GM12878 (cell line): ENCODE results near the gene UACA. TPM values are rescaled to one million over a fixed set of nuclear protein-coding genes. Genes with fewer than 3 reads are reported as not detected.
"Not testable (repeated sequence)": the region's sequence is repeated elsewhere in the genome, so short reads cannot be mapped to it uniquely, and the experiment has no call there.

Source experiments
- ATAC-seq: fragments of 200-7000 bp; cut with Tn5 transposase; 3 replicates; pipeline ENCODE4 v1.9.1; 2020; ENCODE audit warnings: mild to moderate bottlenecking, moderate library complexity
- BruUV-seq: library from RNA; stranded (reverse); fragments of 400-500 nt; replicated peaks from 2 replicates; lab custom pipeline; 2021; lab: Mats Ljungman, UMichigan
- CTCF ChIA-PET: fragments of 300-600 bp; sonication (Branson Sonifier 250); formaldehyde crosslinking; extraction: SDS; loops from one replicate; lab custom pipeline; 2021; ENCODE audit warnings: inconsistent platforms; lab: Yijun Ruan, JAX
- POLR2A ChIA-PET: fragments of 350-600 bp; formaldehyde crosslinking; extraction: SDS; loops from one replicate; lab custom pipeline; 2021; ENCODE audit warnings: inconsistent platforms; lab: Charles Lee
- RAD21 ChIA-PET: fragments of 300-600 bp; sonication (Branson Sonifier 250); formaldehyde crosslinking; loops from one replicate; lab custom pipeline; 2023; ENCODE audit warnings: antibody characterized with exemption; ENCODE audit not compliant: unreplicated experiment; lab: Charles Lee
- SMC1A ChIA-PET: fragments of 300-600 bp; sonication (Branson Sonifier 250); formaldehyde crosslinking; loops from one replicate; lab custom pipeline; 2023; ENCODE audit not compliant: unreplicated experiment, uncharacterized antibody; lab: Charles Lee
- DNase-seq: peaks from one replicate; pipeline ENCODE4 v3.0.0-alpha.2; 2011; ENCODE audit warnings: low read depth, low spot score
- FAIRE-seq: peaks from 3 replicates; lab custom pipeline; 2011; peaks lifted over from hg19 to GRCh38; lab: Jason Lieb, UNC
- H2AFZ ChIP-seq: 2 replicates; pipeline ENCODE4 v1.6.0; 2011; ENCODE audit warnings: low read depth, low read length, control low read depth; ENCODE audit not compliant: control insufficient read depth
- H3K27ac ChIP-seq: 2 replicates; pipeline ENCODE4 v1.5.1; 2011; ENCODE audit warnings: control low read depth; ENCODE audit not compliant: control insufficient read depth, insufficient read depth
- H3K27me3 ChIP-seq, 2 experiments: replicated peaks in 1 of 2; 2 replicates each; pipeline versions ENCODE4 v1.6.0 to v1.6.1; 2011; ENCODE audit warnings: low read length in 1 of 2; ENCODE audit not compliant: control insufficient read depth in 2 of 2, insufficient read depth in 2 of 2
- H3K36me3 ChIP-seq, 2 experiments: 2 replicates each; pipeline ENCODE4 v1.5.1; 2011; ENCODE audit warnings: low read length in 1 of 2; ENCODE audit not compliant: control insufficient read depth in 2 of 2, insufficient read depth in 2 of 2
- H3K4me1 ChIP-seq: 2 replicates; pipeline ENCODE4 v1.6.1; 2011; ENCODE audit warnings: mild to moderate bottlenecking, low read length, moderate library complexity, mixed read lengths; ENCODE audit not compliant: control insufficient read depth, insufficient read depth
- H3K4me2 ChIP-seq: 2 replicates; pipeline ENCODE4 v1.6.0; 2011; ENCODE audit warnings: control low read depth; ENCODE audit not compliant: control insufficient read depth, insufficient read depth
- H3K4me3 ChIP-seq: fragments of 200-600 bp; sonication (generic); 2 replicates; pipeline ENCODE4 v1.5.1; 2016
- H3K79me2 ChIP-seq: 2 replicates; pipeline ENCODE4 v1.6.0; 2011; ENCODE audit warnings: low read length; ENCODE audit not compliant: control insufficient read depth, insufficient read depth
- H3K9ac ChIP-seq: 2 replicates; pipeline ENCODE4 v1.8.0; 2011; ENCODE audit warnings: low read length, control low read depth, mixed read lengths; ENCODE audit not compliant: control insufficient read depth, insufficient read depth
- H3K9me3 ChIP-seq: replicated peaks from 3 replicates; pipeline ENCODE4 v1.5.1; 2011; ENCODE audit warnings: mild to moderate bottlenecking, low read length; ENCODE audit not compliant: control insufficient read depth, insufficient read depth
- H4K20me1 ChIP-seq: 2 replicates; pipeline ENCODE4 v1.6.0; 2011; ENCODE audit not compliant: control insufficient read depth, insufficient read depth
- CHD4 ChIP-seq: fragments of 200-600 bp; sonication (generic); IDR thresholded peaks from 2 replicates; pipeline ENCODE4 v1.6.1; 2016; ENCODE audit warnings: mild to moderate bottlenecking
- KLF5 ChIP-seq: fragments of 450-650 bp; IDR thresholded peaks from 2 replicates; pipeline ENCODE4 v1.6.1; 2014; ENCODE audit warnings: mild to moderate bottlenecking; ENCODE audit not compliant: partially characterized antibody
- NFYA ChIP-seq: IDR thresholded peaks from 2 replicates; pipeline ENCODE4 v1.6.1; 2011; ENCODE audit warnings: low read depth, mild to moderate bottlenecking, low read length, improper control_type of control experiment, borderline replicate concordance
- RAD21 ChIP-seq: IDR thresholded peaks from 2 replicates; pipeline ENCODE4 v1.6.1; 2011; ENCODE audit warnings: mild to moderate bottlenecking, low read depth, low read length, moderate library complexity; ENCODE audit not compliant: insufficient read depth
- SREBF2 ChIP-seq: IDR thresholded peaks from 2 replicates; pipeline ENCODE4 v1.6.1; 2012; ENCODE audit warnings: mild to moderate bottlenecking, low read length
- ZNF207 ChIP-seq: fragments of 450-650 bp; IDR thresholded peaks from 2 replicates; pipeline ENCODE4 v1.6.1; 2014; ENCODE audit warnings: antibody characterized with exemption, mild to moderate bottlenecking, borderline replicate concordance
- ZNF24 ChIP-seq: fragments of 450-650 bp; IDR thresholded peaks from 2 replicates; pipeline ENCODE4 v1.6.1; 2017; ENCODE audit warnings: antibody characterized with exemption, mild to moderate bottlenecking
- ZNF384 ChIP-seq: IDR thresholded peaks from 2 replicates; pipeline ENCODE4 v1.6.1; 2012; ENCODE audit warnings: low read depth, mild to moderate bottlenecking, low read length, improper control_type of control experiment, borderline replicate concordance
- WGBS: methylation state at CpG from one replicate; pipeline ENCODE4 v1.1.6; 2016; ENCODE audit warnings: low lambda C conversion rate; ENCODE audit not compliant: insufficient replicate concordance, insufficient coverage; ENCODE audit errors: missing lambda C conversion rate; 5-methylcytosine and 5-hydroxymethylcytosine counted together
- in situ Hi-C: fragments of 300-500 bp; cut with MboI; formaldehyde crosslinking; loops from 9 replicates; pipeline ENCODE4 v1.14.3; 2018; ENCODE audit warnings: mixed read lengths
- intact Hi-C: fragments of 100-400 bp; cut with micrococcal nuclease; formaldehyde crosslinking; loops from one replicate; pipeline ENCODE4 v1.14.2; 2022; ENCODE audit not compliant: unreplicated experiment
- polyA plus RNA-seq, 11 experiments: library from polyadenylated mRNA; depleted of rRNA in 4 of 11; unstranded in 6 of 11; stranded (reverse) in 5 of 11; fragments of >200 nt; fragmentation: Nextera tagmentation in 4 of 11; fragmentation: Illumina TruSeq in 1 of 11; extraction: Ambion mirVana in 4 of 11; extraction: Trizol in 1 of 11; gene quantifications; 1 replicate in 1 of 11; 2 replicates in 10 of 11; pipeline versions ENCODE4 v1.2.1 to v1.2.3, GENCODE V29; 2011 to 2016; ENCODE audit warnings: inconsistent platforms in 2 of 11, missing spikeins in 2 of 11, low read depth in 1 of 11
- total RNA-seq, 4 experiments: library from RNA; depleted of rRNA in 3 of 4; stranded (reverse); fragments of >200 nt in 3 of 4; fragmentation: Illumina TruSeq in 1 of 4; extraction: Trizol in 1 of 4; gene quantifications; 2 replicates each; pipeline versions ENCODE4 v1.2.1 to v1.2.3, GENCODE V29; 2013 to 2021
- TF ChIP-seq, protein P1 (sequence below): fragments of 450-650 bp; IDR thresholded peaks from 2 replicates; pipeline ENCODE4 v1.6.1; 2017; ENCODE audit warnings: antibody characterized with exemption, mild to moderate bottlenecking, moderate library complexity
- TF ChIP-seq, protein P2 (sequence below): fragments of 450-650 bp; IDR thresholded peaks from 2 replicates; pipeline ENCODE4 v1.6.1; 2018; ENCODE audit warnings: mild to moderate bottlenecking, low read depth, moderate library complexity; ENCODE audit not compliant: partially characterized antibody
- TF ChIP-seq, protein P3 (sequence below): fragments of 450-650 bp; IDR thresholded peaks from 2 replicates; pipeline ENCODE4 v1.6.1; 2016; ENCODE audit warnings: mild to moderate bottlenecking

Gene UACA
- total and polyA plus RNA-seq, 10 of the 15 experiments (the other 5 are each of a cell fraction or from before 2014, with no cell fraction given): 0.30 to 4.0 (median 2.0) TPM

DNA sequence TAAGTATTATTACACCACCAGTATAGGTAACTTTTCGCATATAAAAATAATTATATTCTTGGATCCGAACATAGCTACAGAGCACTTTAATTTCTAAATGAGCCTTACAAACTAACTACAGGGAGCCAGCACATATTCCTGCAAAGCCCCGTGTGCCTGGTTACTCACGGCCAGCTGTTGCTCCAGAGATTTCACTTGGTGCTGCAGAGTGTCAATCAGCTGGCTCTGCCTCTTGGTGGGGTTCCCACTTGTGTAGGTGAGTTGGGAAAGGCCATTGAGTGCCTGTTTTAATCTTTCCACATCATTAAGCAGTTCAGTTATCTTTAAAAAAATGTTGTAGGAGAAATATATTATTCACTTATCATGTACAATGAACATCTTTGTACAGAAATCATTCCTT, 98.9 kb downstream of the UACA start:
- Histone ChIP-seq H3K9me3 (no peaks in the 10 kb centered on the region), H3K9ac (no peak overlapping the region), H3K36me3 (no peaks in the 10 kb centered on the region), H3K4me3 (no peak overlapping the region), H3K79me2 (no peaks in the 10 kb centered on the region), H3K27ac (no peak overlapping the region), H3K27me3 (no peaks in the 10 kb centered on the region)
- CTCF ChIA-PET: interaction anchor here (0.8 kb wide), 1 partner anchor 58 kb away, joined by 3 read pairs; no protein-coding TSS in a partner anchor
- RAD21 ChIA-PET: no interaction called here
- FAIRE-seq (no peak), ATAC-seq (no peak), DNase-seq (no peak)
- intact Hi-C loops: no loop called here
- POLR2A ChIA-PET: no interaction called here
- in situ Hi-C loops: no loop called here
- SMC1A ChIA-PET: interaction anchor here (0.9 kb wide), 1 partner anchor 13 kb away, joined by 3 read pairs; no protein-coding TSS in a partner anchor
- no TSS peak for BruUV-seq
- TF ChIP-seq RAD21 (no peak), CHD4 (no peak), ZNF207 (no peak), KLF5 (no peak), ZNF24 (no peak), NFYA (no peak), SREBF2 (no peak), ZNF384 (no peak)
- TF ChIP-seq, protein P1, sequence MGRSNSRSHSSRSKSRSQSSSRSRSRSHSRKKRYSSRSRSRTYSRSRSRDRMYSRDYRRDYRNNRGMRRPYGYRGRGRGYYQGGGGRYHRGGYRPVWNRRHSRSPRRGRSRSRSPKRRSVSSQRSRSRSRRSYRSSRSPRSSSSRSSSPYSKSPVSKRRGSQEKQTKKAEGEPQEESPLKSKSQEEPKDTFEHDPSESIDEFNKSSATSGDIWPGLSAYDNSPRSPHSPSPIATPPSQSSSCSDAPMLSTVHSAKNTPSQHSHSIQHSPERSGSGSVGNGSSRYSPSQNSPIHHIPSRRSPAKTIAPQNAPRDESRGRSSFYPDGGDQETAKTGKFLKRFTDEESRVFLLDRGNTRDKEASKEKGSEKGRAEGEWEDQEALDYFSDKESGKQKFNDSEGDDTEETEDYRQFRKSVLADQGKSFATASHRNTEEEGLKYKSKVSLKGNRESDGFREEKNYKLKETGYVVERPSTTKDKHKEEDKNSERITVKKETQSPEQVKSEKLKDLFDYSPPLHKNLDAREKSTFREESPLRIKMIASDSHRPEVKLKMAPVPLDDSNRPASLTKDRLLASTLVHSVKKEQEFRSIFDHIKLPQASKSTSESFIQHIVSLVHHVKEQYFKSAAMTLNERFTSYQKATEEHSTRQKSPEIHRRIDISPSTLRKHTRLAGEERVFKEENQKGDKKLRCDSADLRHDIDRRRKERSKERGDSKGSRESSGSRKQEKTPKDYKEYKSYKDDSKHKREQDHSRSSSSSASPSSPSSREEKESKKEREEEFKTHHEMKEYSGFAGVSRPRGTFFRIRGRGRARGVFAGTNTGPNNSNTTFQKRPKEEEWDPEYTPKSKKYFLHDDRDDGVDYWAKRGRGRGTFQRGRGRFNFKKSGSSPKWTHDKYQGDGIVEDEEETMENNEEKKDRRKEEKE: no peak
- TF ChIP-seq, protein P2, sequence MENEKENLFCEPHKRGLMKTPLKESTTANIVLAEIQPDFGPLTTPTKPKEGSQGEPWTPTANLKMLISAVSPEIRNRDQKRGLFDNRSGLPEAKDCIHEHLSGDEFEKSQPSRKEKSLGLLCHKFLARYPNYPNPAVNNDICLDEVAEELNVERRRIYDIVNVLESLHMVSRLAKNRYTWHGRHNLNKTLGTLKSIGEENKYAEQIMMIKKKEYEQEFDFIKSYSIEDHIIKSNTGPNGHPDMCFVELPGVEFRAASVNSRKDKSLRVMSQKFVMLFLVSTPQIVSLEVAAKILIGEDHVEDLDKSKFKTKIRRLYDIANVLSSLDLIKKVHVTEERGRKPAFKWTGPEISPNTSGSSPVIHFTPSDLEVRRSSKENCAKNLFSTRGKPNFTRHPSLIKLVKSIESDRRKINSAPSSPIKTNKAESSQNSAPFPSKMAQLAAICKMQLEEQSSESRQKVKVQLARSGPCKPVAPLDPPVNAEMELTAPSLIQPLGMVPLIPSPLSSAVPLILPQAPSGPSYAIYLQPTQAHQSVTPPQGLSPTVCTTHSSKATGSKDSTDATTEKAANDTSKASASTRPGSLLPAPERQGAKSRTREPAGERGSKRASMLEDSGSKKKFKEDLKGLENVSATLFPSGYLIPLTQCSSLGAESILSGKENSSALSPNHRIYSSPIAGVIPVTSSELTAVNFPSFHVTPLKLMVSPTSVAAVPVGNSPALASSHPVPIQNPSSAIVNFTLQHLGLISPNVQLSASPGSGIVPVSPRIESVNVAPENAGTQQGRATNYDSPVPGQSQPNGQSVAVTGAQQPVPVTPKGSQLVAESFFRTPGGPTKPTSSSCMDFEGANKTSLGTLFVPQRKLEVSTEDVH: no peak
- TF ChIP-seq, protein P3, sequence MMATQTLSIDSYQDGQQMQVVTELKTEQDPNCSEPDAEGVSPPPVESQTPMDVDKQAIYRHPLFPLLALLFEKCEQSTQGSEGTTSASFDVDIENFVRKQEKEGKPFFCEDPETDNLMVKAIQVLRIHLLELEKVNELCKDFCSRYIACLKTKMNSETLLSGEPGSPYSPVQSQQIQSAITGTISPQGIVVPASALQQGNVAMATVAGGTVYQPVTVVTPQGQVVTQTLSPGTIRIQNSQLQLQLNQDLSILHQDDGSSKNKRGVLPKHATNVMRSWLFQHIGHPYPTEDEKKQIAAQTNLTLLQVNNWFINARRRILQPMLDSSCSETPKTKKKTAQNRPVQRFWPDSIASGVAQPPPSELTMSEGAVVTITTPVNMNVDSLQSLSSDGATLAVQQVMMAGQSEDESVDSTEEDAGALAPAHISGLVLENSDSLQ: no peak
- TF ChIP-seq, all 136 proteins: peak for 0
- no peak overlapping the region for H2AFZ ChIP-seq
- WGBS: 86% methylated on average over 4 of the region's 4 CpGs
- no peak overlapping the region for H3K4me2 ChIP-seq
- H3K4me1 ChIP-seq: peaks cover 12% of the 10 kb centered on the region
- no peaks in the 10 kb centered on the region for H4K20me1 ChIP-seq

DNA sequence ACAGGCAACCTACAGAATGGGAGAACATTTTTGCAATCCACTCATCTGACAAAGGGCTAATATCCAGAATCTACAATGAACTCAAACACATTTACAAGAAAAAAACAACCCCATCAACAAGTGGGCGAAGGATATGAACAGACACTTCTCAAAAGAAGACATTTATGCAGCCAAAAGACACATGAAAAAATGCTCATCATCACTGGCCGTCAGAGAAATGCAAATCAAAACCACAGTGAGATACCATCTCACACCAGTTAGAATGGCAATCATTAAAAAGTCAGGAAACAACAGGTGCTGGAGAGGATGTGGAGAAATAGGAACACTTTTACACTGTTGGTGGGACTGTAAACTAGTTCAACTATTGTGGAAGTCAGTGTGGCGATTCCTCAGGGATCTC, 100.3 kb downstream of the UACA start:
- H3K4me1 ChIP-seq, POLR2A ChIA-PET, H4K20me1 ChIP-seq, H3K79me2 ChIP-seq, H3K4me3 ChIP-seq, SMC1A ChIA-PET, H3K9me3 ChIP-seq, DNase-seq, ATAC-seq, H3K27ac ChIP-seq, H2AFZ ChIP-seq, H3K9ac ChIP-seq, H3K4me2 ChIP-seq, BruUV-seq, H3K27me3 ChIP-seq, FAIRE-seq, RAD21 ChIA-PET, intact Hi-C loops, H3K36me3 ChIP-seq, in situ Hi-C loops, CTCF ChIA-PET: not testable (repeated sequence)
- 69% methylated on average over 2 of the region's 3 CpGs for WGBS
